Aorta (tissue), 5 donors: ENCODE data around the gene WNT11. TPM values are rescaled to one million over a fixed set of nuclear protein-coding genes. Genes with fewer than 3 reads are reported as not detected.

Experiments used
- ATAC-seq: fragments of 200-7000 bp; cut with Tn5 transposase; one replicate; pipeline ENCODE4 v1.9.1; 2022; ENCODE audit warnings: moderate library complexity; ENCODE audit not compliant: low FRiP score
- DNase-seq, 2 donors: peaks; one replicate each; pipeline ENCODE4 v3.0.0-alpha.2; 2020
- H3K27ac ChIP-seq, 2 donors: one replicate each; pipeline ENCODE4 v1.5.1; 2013; ENCODE audit warnings: low read length in 2 of 2, mild to moderate bottlenecking in 2 of 2, moderate library complexity in 2 of 2, control low read depth in 1 of 2, inconsistent platforms in 1 of 2, low read depth in 1 of 2
- H3K27me3 ChIP-seq, 2 donors: one replicate each; pipeline ENCODE4 v1.6.1; 2013; ENCODE audit warnings: control low read depth in 1 of 2, low read length in 1 of 2, mild to moderate bottlenecking in 1 of 2, moderate library complexity in 1 of 2; ENCODE audit not compliant: insufficient read depth in 2 of 2, control insufficient read depth in 1 of 2
- H3K36me3 ChIP-seq, 2 donors: one replicate each; pipeline ENCODE4 v1.6.1; 2013; ENCODE audit warnings: control low read depth in 1 of 2, low read length in 1 of 2, mild to moderate bottlenecking in 1 of 2; ENCODE audit not compliant: insufficient read depth in 2 of 2, control insufficient read depth in 1 of 2
- H3K4me1 ChIP-seq, 2 donors: one replicate each; pipeline ENCODE4 v1.6.1; 2013; ENCODE audit warnings: low read length in 2 of 2, control low read depth in 1 of 2, mild to moderate bottlenecking in 1 of 2, moderate library complexity in 1 of 2; ENCODE audit not compliant: insufficient read depth in 2 of 2, control insufficient read depth in 1 of 2
- H3K4me3 ChIP-seq, 2 donors: one replicate each; pipeline ENCODE4 v1.5.1; 2013; ENCODE audit warnings: low read length in 2 of 2, control low read depth in 1 of 2, mild to moderate bottlenecking in 1 of 2
- H3K9me3 ChIP-seq: one replicate; pipeline ENCODE4 v1.6.1; 2013; ENCODE audit warnings: mild to moderate bottlenecking, low read length; ENCODE audit not compliant: control insufficient read depth
- WGBS, 2 donors: extraction: QIAGEN DNeasy Blood & Tissue Kit; methylation state at CpG; one replicate each; pipeline ENCODE4 v1.1.7; 2013; 5-methylcytosine and 5-hydroxymethylcytosine counted together
- intact Hi-C, 2 donors: fragments of 100-400 bp; cut with DNase I; formaldehyde crosslinking; loops; one replicate each; pipeline versions ENCODE4 v1.14.2 to v1.15.0; 2022
- polyA plus RNA-seq, 2 donors: library from polyadenylated mRNA; stranded (reverse); fragments of 200-250 nt; gene quantifications; one replicate each; pipeline ENCODE4 v1.2.3, GENCODE V29; 2013
- total RNA-seq, 2 donors: library from RNA; stranded (reverse); fragmentation: NEBNext Ultra II Directional; extraction: Animal tissue kit (Norgen Biotek cat#: 25700); gene quantifications; one replicate each; pipeline ENCODE4 v1.2.1, GENCODE V29; 2021
- donor health status: healthy with polysubstance abuse.
- donor health status: Bipolar disorder and iron deficiency.
- donor health status: DM: no; HTN: no; CAD: no.
- donor health status: DM: no; HTN: no; CAD: no.
- donor health status: DM: yes; HTN: yes; CAD: no.

Gene WNT11
- total and polyA plus RNA-seq, 4 donors: 0.25 to 30.0 (median 4.1) TPM

DNA sequence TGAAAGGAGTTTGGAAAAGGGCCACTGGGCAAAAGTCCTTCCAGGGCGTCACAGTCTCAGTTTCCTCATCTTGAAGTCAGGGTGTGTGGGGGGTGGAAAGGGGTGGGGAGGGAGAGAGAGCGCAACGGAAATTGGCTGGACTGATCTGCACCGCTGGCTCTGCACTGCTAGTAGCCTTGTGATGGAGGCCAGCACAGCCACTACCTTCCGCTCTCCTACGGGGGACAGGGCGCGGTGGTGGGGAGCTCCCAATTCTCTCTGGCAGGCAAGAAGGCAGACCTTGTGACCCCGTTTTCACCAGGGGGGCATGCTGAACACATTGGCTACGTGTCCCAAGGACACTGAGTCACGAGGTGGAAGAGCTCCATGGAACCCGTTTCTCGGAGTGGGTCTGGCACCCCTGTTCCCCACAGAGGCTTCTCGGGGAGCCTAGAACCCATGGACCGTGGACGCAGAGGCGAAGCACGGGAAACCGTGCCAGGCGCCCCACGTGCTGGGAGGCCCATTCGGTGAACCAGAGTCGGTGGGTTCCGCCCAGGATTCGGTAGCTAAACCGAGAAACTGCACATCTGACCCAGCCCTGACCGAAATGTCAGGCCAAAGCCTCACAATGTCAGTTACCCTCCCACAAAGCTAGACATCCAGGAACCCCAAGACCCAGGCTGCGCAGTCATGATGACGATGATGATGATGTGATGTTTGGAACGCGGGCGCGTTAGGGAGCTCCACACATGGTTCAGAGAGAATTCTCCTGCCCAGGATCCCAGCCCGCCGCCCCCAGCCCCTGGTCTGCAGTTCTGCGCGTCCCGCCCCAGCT is 28.3 kb upstream of the WNT11 start:
- DNase-seq (peak; percentile 82 to 85), ATAC-seq (peak; percentile 72)
- H3K27ac ChIP-seq: peak overlapping the region in 1 of 2 donors; percentile 55
- no peaks in the 10 kb centered on the region for H3K4me1 ChIP-seq
- WGBS, 2 donors: 1% methylated on average over 38 of the region's 38 CpGs
- no peaks in the 10 kb centered on the region for H3K9me3 ChIP-seq
- H3K4me3 ChIP-seq: peak overlapping the region; percentile 45 to 68
- no peaks in the 10 kb centered on the region for H3K36me3 ChIP-seq
- no peaks in the 10 kb centered on the region for H3K27me3 ChIP-seq
- intact Hi-C loops: loop anchor here (1.0 to 2.0 kb wide), 2 partner anchors 26 to 210 kb away; no protein-coding TSS in a partner anchor

DNA sequence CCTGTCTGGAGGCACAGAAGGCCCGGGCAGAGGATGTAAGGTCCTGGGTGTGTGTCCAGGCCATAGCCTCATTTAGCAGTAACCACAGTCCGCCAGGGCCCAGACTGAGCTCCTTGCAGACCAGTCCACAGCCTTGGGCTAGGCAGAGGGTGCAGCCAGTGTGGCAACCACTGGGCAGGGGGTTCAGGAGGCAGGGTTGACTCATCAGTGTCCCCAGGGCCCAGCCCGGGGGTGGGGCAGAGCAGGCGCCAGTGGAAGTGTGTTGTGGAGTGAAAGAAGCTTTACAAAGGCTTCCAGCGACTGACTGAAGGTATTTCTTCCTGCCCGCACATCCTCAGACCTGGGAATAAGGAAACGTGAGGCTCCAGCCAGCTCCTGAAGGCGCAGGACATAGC is 27.7 kb upstream of the WNT11 start:
- H3K9me3 ChIP-seq: no peaks in the 10 kb centered on the region
- WGBS, 2 donors: 53 to 55% methylated on average over 8 of the region's 8 CpGs
- no peaks in the 10 kb centered on the region for H3K4me1 ChIP-seq
- DNase-seq (peak; percentile 70 to 88), ATAC-seq (no peak)
- peak overlapping the region in 1 of 2 donors; percentile 10 for H3K27ac ChIP-seq
- intact Hi-C loops: loop anchor here (2.0 kb wide), 1 partner anchor 25 kb away; no protein-coding TSS in a partner anchor
- H3K4me3 ChIP-seq: no peak overlapping the region
- no peaks in the 10 kb centered on the region for H3K36me3 ChIP-seq
- H3K27me3 ChIP-seq: no peaks in the 10 kb centered on the region

DNA sequence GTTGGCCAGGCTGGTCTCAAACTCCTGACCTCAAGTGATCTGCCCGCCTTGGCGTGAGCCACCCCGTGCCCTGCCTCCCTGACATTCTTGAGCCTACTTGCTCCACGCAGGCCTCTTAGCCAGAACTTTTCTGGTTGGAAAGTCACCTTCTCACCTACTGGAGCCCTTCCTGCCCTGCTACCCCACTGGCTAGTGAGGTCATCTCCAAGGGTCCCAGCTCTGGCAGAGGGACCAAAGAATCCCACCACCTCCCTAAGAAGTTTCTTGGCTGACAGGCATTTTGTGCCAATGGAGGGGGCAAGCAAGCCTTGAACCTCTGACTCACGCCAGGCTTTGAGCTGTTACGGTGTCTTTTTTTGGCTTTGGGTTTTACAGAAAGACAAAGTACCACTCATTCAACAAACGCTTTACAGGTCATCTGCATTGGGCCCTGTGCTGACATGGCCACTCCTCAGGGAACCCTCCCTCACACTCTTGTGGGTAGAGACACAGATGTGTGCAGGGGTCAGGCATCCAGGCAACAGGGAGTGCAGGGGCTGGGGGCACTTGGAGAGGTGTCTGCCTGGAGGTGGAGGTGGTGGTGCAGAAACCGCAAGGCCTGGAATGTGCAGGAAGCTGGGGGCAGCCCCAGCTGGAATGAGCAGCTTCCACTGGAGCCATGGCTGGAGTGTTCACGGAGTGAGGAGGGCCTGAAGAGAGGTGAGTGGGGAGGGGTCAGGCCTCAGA is 27.1 kb upstream of the WNT11 start:
- Histone ChIP-seq H3K4me3 (no peak overlapping the region), H3K9me3 (no peaks in the 10 kb centered on the region), H3K4me1 (no peaks in the 10 kb centered on the region), H3K27me3 (no peaks in the 10 kb centered on the region), H3K36me3 (no peaks in the 10 kb centered on the region), H3K27ac (no peak overlapping the region)
- intact Hi-C loops: no loop called here
- no peak for ATAC-seq
- WGBS, 2 donors: 94 to 96% methylated on average over 9 of the region's 9 CpGs
- no peak for DNase-seq

DNA sequence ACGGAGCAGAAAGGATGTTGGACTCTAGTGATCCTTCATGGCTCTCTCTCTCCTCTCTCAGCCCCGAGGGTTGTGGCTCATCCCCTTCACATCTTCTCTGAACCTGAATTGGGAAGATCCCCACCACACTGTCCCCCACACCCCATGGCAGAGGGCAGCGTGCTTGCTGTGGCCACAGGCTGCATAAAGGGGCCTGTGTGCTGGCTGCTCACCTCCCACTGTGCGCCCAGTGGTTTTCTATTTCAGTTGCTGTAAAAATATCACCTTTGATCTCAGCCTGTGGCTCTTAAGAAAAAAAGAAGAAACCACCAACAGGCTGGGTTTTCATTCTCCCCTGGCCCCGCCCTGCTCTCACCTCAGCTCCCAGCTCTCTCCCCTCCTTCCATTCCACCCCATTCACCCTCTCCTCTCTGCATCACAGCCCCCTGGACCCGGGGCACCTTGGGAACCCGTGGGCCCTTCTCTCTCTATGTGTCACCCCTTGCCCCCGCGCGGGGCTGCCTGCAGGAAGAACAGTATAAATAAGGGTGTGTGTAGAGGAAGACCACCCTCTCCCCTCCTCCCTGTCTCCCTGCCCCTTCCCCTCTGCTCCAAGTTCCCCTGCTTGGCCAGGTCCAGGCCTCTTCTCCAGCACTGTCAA is 25.8 kb upstream of the WNT11 start:
- intact Hi-C loops: no loop called here
- Histone ChIP-seq H3K4me1 (no peaks in the 10 kb centered on the region), H3K4me3 (no peak overlapping the region), H3K9me3 (no peaks in the 10 kb centered on the region), H3K27ac (no peak overlapping the region), H3K27me3 (no peaks in the 10 kb centered on the region), H3K36me3 (no peaks in the 10 kb centered on the region)
- 69 to 71% methylated on average over 10 of the region's 10 CpGs for WGBS, 2 donors
- no peak for DNase-seq
- no peak for ATAC-seq

DNA sequence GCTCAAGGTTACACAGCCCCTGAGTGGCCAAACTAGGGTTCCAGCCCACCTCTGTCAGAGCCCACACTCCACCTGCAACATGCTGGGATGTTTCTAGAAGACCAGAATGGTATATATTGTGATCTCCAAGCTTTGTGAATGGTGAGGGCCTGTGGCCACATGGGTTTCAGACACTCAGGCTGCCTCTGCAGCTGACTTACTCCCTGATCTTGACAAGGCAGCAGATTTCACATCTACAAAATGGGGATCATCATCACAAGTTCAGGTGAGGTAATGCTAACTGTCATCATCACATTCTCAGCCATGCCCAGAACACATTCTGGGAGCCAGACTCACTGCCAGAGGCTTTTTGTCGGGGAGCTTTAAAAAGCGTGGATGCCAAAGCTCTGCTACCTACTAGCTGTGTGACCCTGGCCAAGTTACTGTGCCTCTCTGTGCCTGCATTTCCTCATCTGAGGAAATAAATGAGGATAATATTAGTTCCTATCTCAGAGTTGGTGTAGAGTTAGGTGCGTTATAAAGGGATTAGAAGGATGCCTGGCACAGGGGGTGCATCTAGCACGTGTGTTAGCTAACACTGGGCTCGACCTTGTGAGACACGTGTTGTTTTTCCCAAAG is 24.9 kb upstream of the WNT11 start:
- ATAC-seq: no peak
- WGBS, 2 donors: 88 to 96% methylated on average over 6 of the region's 6 CpGs
- intact Hi-C loops: no loop called here

DNA sequence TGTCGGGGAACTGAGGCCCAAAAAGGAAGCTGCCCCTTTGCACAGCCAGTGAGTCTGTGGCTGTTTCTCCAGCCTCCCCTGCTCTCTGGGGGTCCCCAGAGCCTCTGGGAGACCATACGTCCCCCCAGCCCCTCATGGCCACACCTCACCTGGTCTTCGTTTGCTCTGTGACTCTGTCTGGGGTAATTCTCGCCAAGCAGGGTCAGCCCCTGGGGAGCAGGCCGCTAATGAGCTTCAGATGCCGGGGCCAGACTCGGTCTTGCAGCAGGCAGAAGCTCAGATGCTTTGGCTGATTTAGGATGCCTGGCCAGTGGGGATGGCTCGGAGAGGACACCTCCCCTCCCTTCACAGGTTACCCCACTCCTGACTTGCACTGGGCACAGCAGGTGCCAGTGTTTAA is 24.1 kb upstream of the WNT11 start:
- Histone ChIP-seq H3K4me3 (no peak overlapping the region), H3K36me3 (no peaks in the 10 kb centered on the region), H3K27ac (no peak overlapping the region), H3K27me3 (no peaks in the 10 kb centered on the region), H3K4me1 (no peaks in the 10 kb centered on the region), H3K9me3 (no peaks in the 10 kb centered on the region)
- peak in 1 of 2 donors; percentile 46 for DNase-seq
- intact Hi-C loops: no loop called here
- 73 to 74% methylated on average over 8 of the region's 8 CpGs for WGBS, 2 donors
- ATAC-seq: no peak

More for the DNA sequence above, 24.9 kb upstream of the WNT11 start:
- peak in 1 of 2 donors; percentile 8 for DNase-seq
- H3K4me1 ChIP-seq: no peaks in the 10 kb centered on the region
- H3K27me3 ChIP-seq: no peaks in the 10 kb centered on the region
- no peaks in the 10 kb centered on the region for H3K9me3 ChIP-seq
- H3K36me3 ChIP-seq: no peaks in the 10 kb centered on the region
- H3K27ac ChIP-seq: no peak overlapping the region
- no peak overlapping the region for H3K4me3 ChIP-seq

DNA sequence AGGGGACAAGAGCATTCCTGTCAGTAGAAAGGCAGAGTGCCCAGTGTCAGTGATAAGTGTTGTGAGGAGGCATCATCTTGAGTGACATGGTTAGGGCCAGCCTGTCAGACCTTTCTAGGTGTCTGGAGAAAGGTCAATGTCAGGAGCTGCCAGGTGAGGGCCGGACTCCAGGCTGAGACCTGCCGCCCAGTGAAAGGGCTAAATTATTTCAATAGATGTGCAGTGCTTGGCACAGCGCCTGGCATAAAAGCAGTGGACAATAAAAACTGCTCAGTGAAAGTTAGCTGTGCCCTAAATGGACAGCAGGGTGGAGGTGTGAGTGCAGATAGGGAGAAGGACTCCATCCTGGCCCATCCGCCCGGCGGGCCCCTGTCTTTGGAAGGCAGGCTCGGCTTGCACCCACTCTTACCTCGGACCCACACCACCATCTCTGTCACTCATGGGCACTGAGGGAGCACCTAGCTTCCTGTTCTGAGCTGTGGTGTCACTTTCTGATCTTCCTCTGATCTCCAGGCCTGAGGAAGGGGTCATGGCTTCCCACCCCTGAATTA is 23.5 kb upstream of the WNT11 start:
- H3K27me3 ChIP-seq: no peaks in the 10 kb centered on the region
- H3K4me3 ChIP-seq: no peak overlapping the region
- ATAC-seq: no peak
- no peaks in the 10 kb centered on the region for H3K9me3 ChIP-seq
- intact Hi-C loops: loop anchor here in 1 of 2 donors (10.0 kb wide), 1 partner anchor 455 kb away; no protein-coding TSS in a partner anchor
- 90 to 97% methylated on average over 8 of the region's 8 CpGs for WGBS, 2 donors
- no peaks in the 10 kb centered on the region for H3K4me1 ChIP-seq
- DNase-seq: peak in 1 of 2 donors; percentile 57
- no peak overlapping the region for H3K27ac ChIP-seq
- H3K36me3 ChIP-seq: no peaks in the 10 kb centered on the region

DNA sequence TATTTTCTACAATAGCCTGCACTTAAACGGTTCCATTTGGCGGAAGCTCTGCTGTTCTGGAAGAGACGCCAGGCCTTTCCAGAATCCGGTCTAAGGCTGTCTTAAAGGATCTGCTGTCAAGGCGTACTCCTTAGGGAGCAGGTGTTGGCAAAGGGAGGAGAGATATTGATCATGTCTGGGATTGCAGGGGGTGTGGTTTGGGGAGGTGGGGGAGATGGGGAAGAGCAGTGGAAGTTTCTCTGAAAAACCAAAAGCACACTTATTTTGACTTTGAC is 22.5 kb upstream of the WNT11 start:
- no peak overlapping the region for H3K27ac ChIP-seq
- intact Hi-C loops: loop anchor here in 1 of 2 donors (10.0 kb wide), 1 partner anchor 456 kb away; no protein-coding TSS in a partner anchor
- H3K4me1 ChIP-seq: no peaks in the 10 kb centered on the region
- no peak overlapping the region for H3K4me3 ChIP-seq
- DNase-seq (peak in 1 of 2 donors; percentile 19), ATAC-seq (no peak)
- H3K9me3 ChIP-seq: no peaks in the 10 kb centered on the region
- no peaks in the 10 kb centered on the region for H3K36me3 ChIP-seq
- 86% methylated on average over 5 of the region's 5 CpGs for WGBS, 2 donors
- H3K27me3 ChIP-seq: no peaks in the 10 kb centered on the region
